HCT116 (cell line): ENCODE measurements around the gene CCDC32. TPM values are rescaled to one million over a fixed set of nuclear protein-coding genes. Genes with fewer than 3 reads are reported as not detected.

ENCODE experiments used
- ATAC-seq: fragments of 200-7000 bp; cut with Tn5 transposase; 2 replicates; pipeline ENCODE4 v1.9.1; 2020; ENCODE audit warnings: mild to moderate bottlenecking, moderate library complexity
- BruUV-seq: library from RNA; stranded (reverse); fragments of 400-500 nt; replicated peaks from 2 replicates; lab custom pipeline; 2021; lab: Mats Ljungman, UMichigan
- CTCF ChIA-PET: fragments of 300-600 bp; sonication (Branson Sonifier 250); formaldehyde crosslinking; loops from one replicate; lab custom pipeline; 2021; ENCODE audit warnings: antibody characterized with exemption; lab: Charles Lee
- POLR2A ChIA-PET: fragments of 300-600, 350-600 bp; sonication (Branson Sonifier 250); formaldehyde crosslinking; loops from one replicate; lab custom pipeline; 2021; ENCODE audit warnings: antibody characterized with exemption; lab: Charles Lee
- RAD21 ChIA-PET, 2 experiments: fragments of 300-600 bp; sonication (Branson Sonifier 250); formaldehyde crosslinking; loops; one replicate each; lab custom pipeline; 2023; ENCODE audit warnings: low total read pairs in 2 of 2; ENCODE audit not compliant: uncharacterized antibody in 2 of 2, unreplicated experiment in 2 of 2, low non-redundant PET in 1 of 2; lab: Charles Lee
- DNase-seq: peaks from one replicate; pipeline ENCODE4 v3.0.0-alpha.2; 2010; ENCODE audit warnings: low read depth, low spot score
- H2AFZ ChIP-seq: fragments of 200-600 bp; shearing (Covaris generic), sonication (generic); 2 replicates; pipeline ENCODE4 v1.6.1; 2017; ENCODE audit warnings: low read depth, mixed run types, mixed read lengths, antibody characterized with exemption, low read length; ENCODE audit not compliant: poor library complexity, severe bottlenecking
- H3K27ac ChIP-seq: 2 replicates; pipeline ENCODE4 v1.5.1; 2012; ENCODE audit warnings: low read depth, low read length
- H3K27me3 ChIP-seq: fragments of 200-600 bp; sonication (generic); 2 replicates; pipeline ENCODE4 v1.6.1; 2016; ENCODE audit warnings: mixed run types, low read length, mixed read lengths; ENCODE audit not compliant: insufficient read depth
- H3K36me3 ChIP-seq, 2 experiments: fragments of 200-500 bp in 1 of 2; fragments of 200-600 bp in 1 of 2; sonication (Bioruptor generic) in 1 of 2; sonication (generic) in 1 of 2; 2 replicates each; pipeline versions ENCODE4 v1.5.1 to v1.6.1; 2014 to 2016; ENCODE audit warnings: low read length in 2 of 2, inconsistent platforms in 1 of 2, mixed read lengths in 1 of 2, mixed run types in 1 of 2; ENCODE audit not compliant: insufficient read depth in 2 of 2, control insufficient read depth in 1 of 2
- H3K4me1 ChIP-seq, 2 experiments: fragments of 200-600 bp in 1 of 2; sonication (generic) in 1 of 2; 2 replicates each; pipeline versions ENCODE4 v1.5.1 to v1.6.1; 2012 to 2017; ENCODE audit warnings: low read length in 2 of 2, inconsistent platforms in 1 of 2, mild to moderate bottlenecking in 1 of 2, mixed read lengths in 1 of 2, mixed run types in 1 of 2, moderate library complexity in 1 of 2; ENCODE audit not compliant: insufficient read depth in 2 of 2, control insufficient read depth in 1 of 2
- H3K4me2 ChIP-seq: fragments of 200-600 bp; sonication (generic); 2 replicates; pipeline ENCODE4 v1.6.1; 2017; ENCODE audit warnings: mixed run types, low read length, mixed read lengths
- H3K4me3 ChIP-seq, 2 experiments: fragments of 200-600 bp in 1 of 2; sonication (generic) in 1 of 2; replicated peaks in 1 of 2; 2 replicates each; pipeline ENCODE4 v1.5.1; 2011 to 2016; ENCODE audit warnings: low read length in 2 of 2, control low read depth in 1 of 2, low read depth in 1 of 2, mild to moderate bottlenecking in 1 of 2, mixed read lengths in 1 of 2, mixed run types in 1 of 2
- H3K79me2 ChIP-seq: fragments of 200-600 bp; sonication (generic); 2 replicates; pipeline ENCODE4 v1.6.1; 2017; ENCODE audit warnings: mild to moderate bottlenecking, mixed run types, low read length, moderate library complexity, mixed read lengths; ENCODE audit not compliant: insufficient read depth
- H3K9ac ChIP-seq: fragments of 200-600 bp; sonication (generic); 2 replicates; pipeline ENCODE4 v1.6.1; 2016; ENCODE audit warnings: low read length, mixed read lengths
- H3K9me2 ChIP-seq: fragments of 200-600 bp; sonication (generic), shearing (Covaris generic); 2 replicates; pipeline ENCODE4 v1.6.1; 2017; ENCODE audit warnings: mixed run types, mild to moderate bottlenecking, moderate library complexity; ENCODE audit not compliant: insufficient read depth
- H3K9me3 ChIP-seq, 2 experiments: fragments of 200-500 bp in 1 of 2; fragments of 200-600 bp in 1 of 2; sonication (Bioruptor generic) in 1 of 2; sonication (generic) in 1 of 2; 2 replicates each; pipeline ENCODE4 v1.6.1; 2014 to 2017; ENCODE audit warnings: low read length in 2 of 2, mixed read lengths in 2 of 2, inconsistent platforms in 1 of 2, low read depth in 1 of 2, mild to moderate bottlenecking in 1 of 2, mixed run types in 1 of 2, moderate library complexity in 1 of 2; ENCODE audit not compliant: control insufficient read depth in 1 of 2, insufficient read depth in 1 of 2
- H4K20me1 ChIP-seq: fragments of 200-600 bp; sonication (generic), shearing (Covaris generic); 2 replicates; pipeline ENCODE4 v1.6.1; 2017; ENCODE audit warnings: mixed run types, mild to moderate bottlenecking, moderate library complexity; ENCODE audit not compliant: insufficient read depth
- CTCF ChIP-seq, 3 experiments: fragments of 200-600 bp in 1 of 3; sonication (generic) in 1 of 3; IDR thresholded peaks in 2 of 3; conservative IDR thresholded peaks in 1 of 3; 2 replicates each; pipeline ENCODE4 v1.5.1; 2012 to 2017; ENCODE audit warnings: low read depth in 2 of 3, low read length in 2 of 3, antibody characterized with exemption in 1 of 3, borderline replicate concordance in 1 of 3, control low read depth in 1 of 3, mild to moderate bottlenecking in 1 of 3, mixed read lengths in 1 of 3, mixed run types in 1 of 3, moderate library complexity in 1 of 3; ENCODE audit not compliant: insufficient read depth in 1 of 3
- JUND ChIP-seq: IDR thresholded peaks from 2 replicates; pipeline ENCODE4 v1.6.1; 2012
- MAX ChIP-seq: IDR thresholded peaks from 2 replicates; pipeline ENCODE4 v1.6.1; 2012
- ZFX ChIP-seq: fragments of 450-650 bp; IDR thresholded peaks from 2 replicates; pipeline ENCODE4 v1.6.1; 2017
- ZNF274 ChIP-seq: fragments of 200-500 bp; sonication (Bioruptor generic); IDR thresholded peaks from 2 replicates; pipeline ENCODE4 v1.6.1; 2014; ENCODE audit warnings: mild to moderate bottlenecking, low read depth, low read length, inconsistent platforms
- intact Hi-C: fragments of 100-400 bp; cut with micrococcal nuclease; formaldehyde crosslinking; loops from 2 replicates; pipeline ENCODE4 v1.10.0; 2022
- total RNA-seq: library from RNA; stranded (reverse); gene quantifications from one replicate; pipeline ENCODE4 v1.2.1, GENCODE V29; 2021; ENCODE audit not compliant: unreplicated experiment
- TF ChIP-seq, protein P1 (sequence below): IDR thresholded peaks from 2 replicates; pipeline ENCODE4 v1.6.1; 2012; ENCODE audit warnings: low read depth

CCDC32 gene
- total RNA-seq, 1 experiment from 2014 or later: 18.6 TPM

DNA sequence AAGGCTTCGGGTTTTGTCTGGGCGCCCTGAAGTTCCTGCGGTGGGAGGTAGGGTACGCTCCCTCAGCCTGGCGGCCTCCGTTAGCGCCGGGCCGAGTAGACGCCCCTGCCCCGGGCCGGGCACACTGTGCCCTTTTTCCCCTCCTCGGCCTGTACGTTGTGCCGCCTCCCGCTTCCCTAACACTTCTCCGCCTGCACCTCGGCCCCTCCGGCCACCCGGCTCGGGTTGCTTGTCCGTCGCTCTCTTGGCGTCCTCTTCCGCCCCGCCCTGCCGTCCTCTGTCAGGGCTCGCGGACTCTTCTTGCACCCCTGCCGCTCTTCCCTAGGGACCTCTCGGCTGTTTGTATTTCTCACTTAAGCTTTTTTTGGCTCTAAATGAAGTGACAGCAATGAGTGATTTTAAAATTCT lies 29.6 kb upstream of the CCDC32 start:
- H3K9me2 ChIP-seq: no peaks in the 10 kb centered on the region
- H3K4me3 ChIP-seq: peak overlapping the region; percentile 80 to 89
- H3K9ac ChIP-seq: peak overlapping the region; percentile 84
- no peaks in the 10 kb centered on the region for H3K9me3 ChIP-seq
- H3K36me3 ChIP-seq: no peaks in the 10 kb centered on the region
- peaks cover 0 to 23% of the 10 kb centered on the region in 2 experiments; a peak in 2 of 4 replicates for H3K4me1 ChIP-seq
- H2AFZ ChIP-seq: peak overlapping the region; percentile 90
- TF ChIP-seq, protein P1, sequence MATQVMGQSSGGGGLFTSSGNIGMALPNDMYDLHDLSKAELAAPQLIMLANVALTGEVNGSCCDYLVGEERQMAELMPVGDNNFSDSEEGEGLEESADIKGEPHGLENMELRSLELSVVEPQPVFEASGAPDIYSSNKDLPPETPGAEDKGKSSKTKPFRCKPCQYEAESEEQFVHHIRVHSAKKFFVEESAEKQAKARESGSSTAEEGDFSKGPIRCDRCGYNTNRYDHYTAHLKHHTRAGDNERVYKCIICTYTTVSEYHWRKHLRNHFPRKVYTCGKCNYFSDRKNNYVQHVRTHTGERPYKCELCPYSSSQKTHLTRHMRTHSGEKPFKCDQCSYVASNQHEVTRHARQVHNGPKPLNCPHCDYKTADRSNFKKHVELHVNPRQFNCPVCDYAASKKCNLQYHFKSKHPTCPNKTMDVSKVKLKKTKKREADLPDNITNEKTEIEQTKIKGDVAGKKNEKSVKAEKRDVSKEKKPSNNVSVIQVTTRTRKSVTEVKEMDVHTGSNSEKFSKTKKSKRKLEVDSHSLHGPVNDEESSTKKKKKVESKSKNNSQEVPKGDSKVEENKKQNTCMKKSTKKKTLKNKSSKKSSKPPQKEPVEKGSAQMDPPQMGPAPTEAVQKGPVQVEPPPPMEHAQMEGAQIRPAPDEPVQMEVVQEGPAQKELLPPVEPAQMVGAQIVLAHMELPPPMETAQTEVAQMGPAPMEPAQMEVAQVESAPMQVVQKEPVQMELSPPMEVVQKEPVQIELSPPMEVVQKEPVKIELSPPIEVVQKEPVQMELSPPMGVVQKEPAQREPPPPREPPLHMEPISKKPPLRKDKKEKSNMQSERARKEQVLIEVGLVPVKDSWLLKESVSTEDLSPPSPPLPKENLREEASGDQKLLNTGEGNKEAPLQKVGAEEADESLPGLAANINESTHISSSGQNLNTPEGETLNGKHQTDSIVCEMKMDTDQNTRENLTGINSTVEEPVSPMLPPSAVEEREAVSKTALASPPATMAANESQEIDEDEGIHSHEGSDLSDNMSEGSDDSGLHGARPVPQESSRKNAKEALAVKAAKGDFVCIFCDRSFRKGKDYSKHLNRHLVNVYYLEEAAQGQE: no peak
- TF ChIP-seq ZFX (peak; percentile 79), CTCF (IDR thresholded peaks at IDR 0.05 in 2 of 3, conservative IDR thresholded peaks at IDR 0.05 in 1 of 3; ENCODE audit: borderline replicate concordance in 1 of 3, insufficient read depth in 1 of 3, low read depth in 2 of 3, low read length in 2 of 3) (peak in 1 of 3 experiments; percentile 14; a peak in 1 of 6 replicates), ZNF274 (no peak), MAX (peak; percentile 8; the same call in 1 of the 2 replicates), JUND (no peak)
- H3K4me2 ChIP-seq: peak overlapping the region; percentile 67
- ChIA-PET POLR2A (no interaction called here), RAD21 (no interaction called here), CTCF (no interaction called here)
- H3K27me3 ChIP-seq: no peaks in the 10 kb centered on the region
- intact Hi-C loops: loop anchor here (5.0 to 10.0 kb wide), 2 partner anchors 190 to 298 kb away; partner anchors contain the start of gene VPS18
- H4K20me1 ChIP-seq: no peaks in the 10 kb centered on the region
- peak overlapping the region; percentile 89 for H3K27ac ChIP-seq
- ATAC-seq (peak; percentile 69), DNase-seq (peak; percentile 26)
- BruUV-seq: no TSS peak
- peaks cover 49% of the 10 kb centered on the region for H3K79me2 ChIP-seq
